Bone marrow (tissue), 2 donors: ENCODE data around the gene HIP1.
"Not testable (repeated sequence)": the region's sequence is repeated elsewhere in the genome, so short reads cannot be mapped to it uniquely, and the experiment has no call there.

Experiments used
- DNase-seq, 2 donors: peaks; one replicate each; lab custom pipeline; 2025; lab: John Stamatoyannopoulos, UW

Gene HIP1

DNA sequence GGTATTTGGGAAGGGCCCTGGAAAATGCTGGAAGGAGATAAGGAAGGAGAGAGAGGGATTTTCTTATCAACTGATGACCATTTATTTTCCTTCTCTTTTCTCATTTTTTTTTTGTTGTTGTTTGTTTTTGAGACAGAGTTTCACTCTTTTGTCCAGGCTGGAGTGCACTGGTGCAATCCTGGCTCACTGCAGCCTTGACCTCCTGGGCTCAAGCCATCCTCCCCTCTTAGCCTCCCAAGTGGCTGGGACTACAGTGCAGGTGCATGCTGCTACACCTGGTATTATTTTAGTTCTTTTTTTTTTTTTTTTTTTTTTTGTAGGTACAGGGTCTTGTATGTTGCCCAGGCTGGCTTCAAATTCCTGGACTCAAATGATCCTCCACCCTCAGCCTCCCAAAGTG, 52.2 kb downstream of the HIP1 start:
- no peak for DNase-seq

DNA sequence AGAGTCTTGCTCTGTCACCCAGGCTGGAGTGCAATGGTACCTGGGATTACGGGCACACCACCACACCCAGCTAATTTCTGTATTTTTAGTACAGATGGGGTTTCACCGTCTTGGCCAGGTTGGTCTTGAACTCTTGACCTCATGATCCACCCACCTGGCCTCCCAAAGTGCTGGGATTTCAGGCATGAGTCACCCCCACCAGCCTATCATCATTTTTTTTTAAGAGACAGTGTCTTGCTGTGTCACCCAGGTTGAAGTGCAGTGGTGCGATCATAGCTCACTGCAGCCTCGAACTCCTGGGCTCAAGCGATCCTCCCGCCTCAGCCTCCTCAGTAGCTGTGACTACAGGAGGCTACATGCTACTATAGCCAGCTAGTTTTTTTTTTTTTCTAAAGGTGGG, 56.7 kb downstream of the HIP1 start:
- DNase-seq = not testable (repeated sequence)

DNA sequence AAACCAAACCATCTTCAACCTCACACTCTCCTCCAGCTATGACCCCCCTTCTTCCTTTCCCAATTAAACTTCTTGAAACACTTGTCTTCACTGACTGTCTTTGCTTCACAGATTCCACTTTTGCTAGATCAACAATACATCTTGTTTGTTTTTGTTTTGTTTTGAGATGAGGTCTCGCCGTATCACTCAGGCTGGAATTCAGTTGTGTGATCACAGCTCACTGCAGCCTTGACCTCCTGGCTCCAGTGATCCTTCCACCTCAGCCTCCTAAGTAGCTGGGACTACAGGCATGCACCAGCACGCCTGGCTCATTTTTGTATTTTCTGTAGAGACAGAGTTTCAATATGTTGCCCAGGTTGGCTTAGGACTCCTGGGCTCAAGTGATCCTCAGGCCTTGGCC, 59.7 kb downstream of the HIP1 start:
- no peak for DNase-seq

DNA sequence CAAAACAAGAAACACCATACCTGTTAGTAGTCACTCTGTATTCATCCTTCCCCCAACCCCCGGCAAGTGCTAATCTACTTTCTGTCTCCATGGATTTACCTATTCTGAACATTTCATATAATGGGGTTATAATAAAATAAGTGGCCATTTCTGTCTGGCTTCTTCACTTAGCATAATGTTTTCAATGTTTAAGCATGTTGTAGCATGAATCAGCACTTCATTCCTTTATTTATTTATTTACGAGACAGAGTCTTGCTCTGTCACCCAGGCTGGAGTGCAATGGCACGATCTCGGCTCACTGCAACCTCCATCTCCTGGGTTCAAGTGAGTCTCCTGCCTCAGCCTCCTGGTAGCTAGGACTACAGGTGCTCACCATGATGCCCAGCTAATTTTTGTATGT, 69.2 kb downstream of the HIP1 start:
- DNase-seq = no peak

DNA sequence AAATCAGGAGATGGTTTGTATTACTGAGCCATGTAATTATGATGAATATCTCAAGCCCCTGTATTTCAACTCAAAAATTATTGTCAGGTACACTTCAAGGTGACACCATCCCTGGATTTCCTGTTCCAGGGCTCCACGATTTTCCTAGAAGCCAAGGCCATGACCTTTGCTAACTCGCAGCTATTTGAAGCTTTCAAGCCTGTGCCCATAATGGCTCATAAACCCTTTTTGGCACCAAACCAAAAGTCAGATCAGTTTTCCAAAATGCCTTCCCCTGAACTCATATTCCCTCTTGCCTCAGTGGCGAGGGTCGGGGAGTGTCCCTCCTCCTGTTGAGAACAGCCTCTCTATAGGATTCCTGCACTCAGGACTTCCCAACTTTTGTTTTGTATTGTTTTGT, 70.8 kb downstream of the HIP1 start:
- DNase-seq = no peak

DNA sequence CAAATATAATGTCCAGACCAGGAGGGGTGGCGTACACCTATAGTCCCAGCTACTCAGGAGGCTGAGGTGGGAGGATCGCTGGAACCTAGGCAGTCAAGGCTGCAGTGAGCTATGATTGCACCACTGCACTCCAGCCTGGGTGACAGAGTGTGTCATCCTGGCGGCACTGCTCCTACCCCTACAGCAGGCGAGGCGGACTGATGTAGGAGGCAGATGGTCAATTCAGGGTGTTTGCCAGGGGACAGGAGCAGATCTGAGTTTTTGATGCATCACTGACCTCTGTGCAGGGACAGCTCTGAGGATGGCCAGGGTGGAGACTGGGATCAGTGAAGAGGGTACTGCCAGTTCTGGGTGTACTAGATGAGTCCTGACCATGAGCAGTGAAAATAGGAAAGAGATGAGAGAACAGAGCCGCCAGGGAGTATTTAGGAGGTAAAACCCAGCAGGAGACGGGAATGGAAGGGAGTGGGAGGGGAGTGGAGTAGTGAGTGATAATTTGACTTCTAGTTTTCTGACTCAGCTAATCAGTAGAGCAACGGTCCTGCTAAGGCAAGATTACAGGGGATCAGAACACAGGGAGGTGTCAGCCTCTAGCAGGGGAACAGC, 75.3 kb downstream of the HIP1 start:
- no peak for DNase-seq

DNA sequence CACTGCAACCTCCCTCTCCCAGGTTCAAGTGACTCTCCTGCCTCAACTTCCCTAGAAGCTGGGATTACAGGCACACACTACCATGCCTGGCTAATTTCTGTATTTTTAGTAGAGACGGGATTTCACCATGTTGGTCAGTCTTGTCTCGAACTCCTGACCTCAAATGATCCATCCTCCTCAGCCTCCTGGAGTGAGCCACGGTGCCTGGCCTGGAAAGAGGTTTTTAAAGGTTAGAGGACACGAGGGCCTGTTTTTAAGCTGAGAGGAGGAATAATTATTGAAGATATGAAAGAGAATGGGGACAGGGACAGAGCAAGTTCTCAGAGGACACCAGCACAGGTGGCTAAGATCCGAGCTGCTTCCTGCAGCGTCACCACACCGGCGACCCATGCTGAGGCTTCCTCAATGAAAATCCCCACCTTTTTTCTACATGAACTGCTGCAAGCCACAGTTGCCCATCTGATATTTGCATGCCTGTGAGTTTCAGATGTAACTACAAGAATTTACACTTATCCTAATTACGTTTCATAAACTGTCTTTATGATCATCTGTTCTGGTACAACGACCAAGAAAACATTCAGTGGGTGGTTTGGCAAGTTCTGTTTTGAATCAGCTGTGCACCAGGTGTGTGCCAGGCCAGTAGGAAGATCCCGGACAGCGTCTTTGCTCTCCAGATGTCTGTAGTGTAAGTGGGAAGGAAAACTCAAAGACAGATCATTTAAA, 76.0 kb downstream of the HIP1 start:
- no peak for DNase-seq

DNA sequence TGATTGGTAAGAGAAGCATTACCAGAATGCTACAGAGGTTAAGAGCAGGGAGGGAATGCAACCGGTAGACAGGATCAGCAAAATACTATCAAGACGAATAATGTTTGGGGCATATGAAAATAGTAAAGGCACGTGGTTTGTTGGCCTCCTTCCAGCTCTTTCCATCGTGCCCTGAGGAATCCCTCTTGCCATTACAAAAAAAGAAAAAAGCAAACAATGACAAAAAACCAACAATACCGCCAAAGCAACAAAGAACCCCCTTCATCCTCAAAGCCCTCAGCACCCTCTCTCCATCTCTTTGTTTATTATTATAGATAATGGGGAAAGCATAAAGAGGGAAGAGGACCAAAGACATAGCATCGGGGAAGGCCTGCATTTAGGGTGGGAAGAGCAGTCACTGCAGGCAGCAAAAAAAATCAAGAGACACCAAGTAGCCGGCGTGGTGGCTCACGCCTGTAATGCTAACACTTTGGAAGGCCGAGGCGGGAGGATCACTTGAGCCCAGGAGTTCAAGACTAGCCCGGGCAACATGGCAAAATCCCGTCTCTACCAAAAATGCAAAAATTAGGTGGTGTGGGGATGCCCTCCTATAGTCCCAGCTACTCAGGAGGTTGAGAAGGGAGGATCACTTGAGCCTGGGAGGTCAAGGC, 78.0 kb downstream of the HIP1 start:
- DNase-seq = no peak

DNA sequence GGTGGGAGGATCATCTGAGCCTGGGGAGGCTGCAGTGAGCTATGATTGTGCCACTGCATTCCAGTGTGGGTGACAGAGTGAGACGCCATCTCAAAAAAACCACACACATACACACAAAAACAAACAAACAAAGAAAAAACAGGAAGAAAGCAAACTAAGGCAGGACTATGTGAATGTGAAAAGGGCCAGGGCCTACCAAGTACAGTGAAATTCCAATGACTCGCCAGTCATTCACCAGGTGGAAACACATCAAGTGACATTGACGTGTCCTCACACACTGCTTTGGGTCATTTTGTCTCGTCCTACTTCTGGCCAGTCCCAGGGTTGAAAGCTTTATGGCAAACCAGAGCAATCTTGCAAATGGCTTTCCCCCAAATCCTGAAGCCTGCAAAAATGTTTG, 79.9 kb downstream of the HIP1 start:
- DNase-seq = no peak

DNA sequence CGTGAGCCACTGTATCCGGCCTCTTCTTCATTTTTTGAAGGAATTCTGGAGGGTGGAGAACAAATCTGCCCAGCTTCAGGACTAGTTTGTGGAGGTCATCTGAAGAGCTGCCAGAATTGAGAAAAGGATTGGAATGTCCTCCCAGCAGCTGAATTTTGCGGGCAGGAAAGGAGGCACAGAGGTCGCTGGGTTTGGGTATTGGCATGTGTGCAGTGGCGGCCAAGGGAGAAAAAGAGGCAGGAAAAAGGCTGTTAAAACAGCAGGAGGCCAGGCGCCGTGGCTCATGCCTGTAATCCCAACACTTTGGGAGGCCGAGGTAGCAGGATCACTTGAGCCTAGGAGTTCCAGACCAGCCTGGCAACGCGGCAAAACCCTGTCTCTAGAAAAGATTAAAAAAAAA, 80.4 kb downstream of the HIP1 start:
- DNase-seq = no peak

DNA sequence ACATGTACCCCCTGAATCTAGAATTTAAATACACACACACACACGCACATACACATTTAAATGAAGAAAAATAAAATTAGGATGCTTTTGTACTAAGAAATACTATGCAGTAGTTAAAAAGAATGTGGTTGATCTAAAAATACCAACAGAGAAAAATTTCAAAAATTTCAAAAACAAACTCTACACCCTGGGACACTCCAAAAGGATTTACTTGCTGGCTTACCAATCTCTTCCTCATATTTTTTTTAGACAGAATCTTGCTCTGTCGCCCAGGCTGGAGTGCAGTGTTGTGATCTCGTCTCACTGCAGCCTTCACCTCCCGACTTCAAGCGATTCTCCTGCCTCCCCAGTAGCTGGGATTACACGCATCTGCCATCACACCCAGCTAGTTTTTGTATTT, 80.9 kb downstream of the HIP1 start:
- no peak for DNase-seq

DNA sequence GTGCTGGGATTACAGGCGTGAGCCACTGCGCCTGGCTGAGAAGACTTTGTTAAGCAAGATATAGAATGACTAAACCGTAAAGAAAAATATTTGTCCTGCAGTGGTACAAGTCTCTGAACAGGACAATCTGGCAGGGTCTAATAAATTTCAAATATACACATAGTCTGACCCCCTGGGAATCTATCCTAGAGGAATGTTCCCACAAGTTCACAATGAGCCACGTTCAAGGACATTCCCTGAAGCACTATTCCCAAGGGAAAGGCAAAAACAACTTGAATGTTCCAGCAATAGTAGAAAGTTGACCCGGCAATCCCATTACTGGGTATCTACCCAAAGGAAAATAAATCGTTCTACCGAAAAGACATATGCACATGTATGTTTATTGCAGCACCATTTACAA, 82.0 kb downstream of the HIP1 start:
- DNase-seq = no peak

DNA sequence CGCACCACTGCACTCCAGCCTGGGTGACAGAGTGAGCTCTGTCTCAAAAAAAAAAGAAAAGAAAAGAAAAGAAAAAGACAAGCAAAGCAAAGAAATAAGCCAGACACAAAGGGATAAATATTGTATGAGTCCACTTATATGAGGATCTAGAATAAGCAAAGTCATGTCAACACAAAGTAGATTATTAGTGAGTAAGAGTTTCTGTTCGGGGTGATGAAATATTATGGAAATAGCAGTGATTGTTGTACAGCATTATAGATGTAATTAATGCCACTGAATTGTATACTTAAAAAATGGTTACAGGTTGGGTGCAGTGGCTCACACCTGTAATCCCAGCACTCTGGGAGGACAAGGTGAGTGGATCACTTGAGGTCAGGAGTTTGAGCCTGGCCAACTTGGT, 83.2 kb downstream of the HIP1 start:
- no peak for DNase-seq

DNA sequence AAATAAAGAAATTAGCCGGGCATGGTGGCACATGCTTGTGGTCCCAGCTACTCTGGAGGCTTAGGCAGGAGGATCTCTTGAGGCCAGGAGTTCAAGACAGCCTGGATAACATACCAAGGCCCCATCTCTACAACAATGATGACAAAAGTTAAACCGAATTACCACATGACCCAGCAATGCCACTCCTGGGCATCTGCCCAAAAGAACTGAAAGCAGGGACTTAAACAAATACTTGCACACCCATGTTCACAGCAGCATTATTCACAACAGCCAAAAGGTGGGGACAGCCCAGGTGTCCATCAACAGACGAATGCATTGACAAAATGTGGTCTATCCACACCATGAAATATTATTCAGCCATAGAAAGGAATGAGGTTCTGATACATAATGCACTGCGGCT, 83.9 kb downstream of the HIP1 start:
- DNase-seq = no peak

DNA sequence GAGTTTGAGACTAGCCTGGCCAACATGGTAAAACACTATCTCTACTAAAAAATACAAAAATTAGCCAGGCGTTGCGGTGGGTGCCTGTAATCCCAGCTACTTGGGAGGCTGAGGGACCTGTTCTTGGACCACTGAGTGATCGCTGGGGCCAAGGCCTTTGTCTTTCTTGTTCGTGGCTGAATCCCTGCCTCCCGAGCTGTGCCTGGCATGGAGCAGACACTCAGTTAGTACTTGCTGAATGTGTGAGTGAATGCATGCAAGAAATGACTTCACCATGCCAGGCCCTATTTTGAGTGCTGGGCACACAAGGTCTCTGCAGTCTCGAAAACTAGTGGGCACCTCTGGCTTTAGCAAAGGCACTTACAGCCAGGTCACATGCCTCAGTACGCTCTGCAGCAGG, 85.1 kb downstream of the HIP1 start:
- DNase-seq = no peak

DNA sequence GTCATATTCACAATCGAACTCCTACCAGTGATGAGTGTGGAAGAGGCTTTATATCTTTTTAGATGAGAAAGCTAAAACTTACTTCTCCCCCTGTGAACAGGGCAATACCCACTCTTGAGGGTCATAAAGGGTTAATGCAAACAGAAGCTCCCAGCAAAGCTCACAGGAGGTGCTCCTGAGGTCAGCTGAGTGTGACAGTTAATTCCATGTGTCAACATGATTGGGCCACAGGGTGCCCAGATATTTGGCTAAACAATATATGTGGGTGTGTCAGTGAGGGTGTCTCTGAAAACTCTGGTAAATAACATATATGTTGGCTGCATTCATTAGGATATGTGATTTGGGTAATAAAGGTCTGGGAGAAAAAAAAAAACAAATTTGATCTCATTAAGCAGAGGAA, 86.0 kb downstream of the HIP1 start:
- no peak for DNase-seq

DNA sequence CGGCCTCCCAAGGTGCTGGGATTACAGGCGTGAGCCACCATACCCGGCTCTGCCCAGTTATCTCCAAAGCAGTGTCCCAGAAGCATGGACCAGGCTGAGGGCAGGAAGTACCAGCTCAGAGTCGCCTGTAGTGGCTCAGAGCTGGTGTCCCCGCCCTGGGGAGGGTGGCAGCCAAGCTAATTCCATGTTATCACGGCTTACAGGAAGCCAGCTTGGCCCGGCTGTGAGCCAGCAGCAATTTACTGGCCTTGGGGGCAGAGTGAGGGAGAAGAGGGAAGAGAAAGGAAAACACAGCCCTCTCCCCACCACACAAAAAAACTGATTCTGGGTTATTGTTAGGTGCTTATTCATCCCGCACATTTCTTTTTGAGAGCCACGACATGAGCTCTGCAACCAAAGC, 88.1 kb downstream of the HIP1 start:
- peak in 1 of 2 donors; percentile 45 for DNase-seq

DNA sequence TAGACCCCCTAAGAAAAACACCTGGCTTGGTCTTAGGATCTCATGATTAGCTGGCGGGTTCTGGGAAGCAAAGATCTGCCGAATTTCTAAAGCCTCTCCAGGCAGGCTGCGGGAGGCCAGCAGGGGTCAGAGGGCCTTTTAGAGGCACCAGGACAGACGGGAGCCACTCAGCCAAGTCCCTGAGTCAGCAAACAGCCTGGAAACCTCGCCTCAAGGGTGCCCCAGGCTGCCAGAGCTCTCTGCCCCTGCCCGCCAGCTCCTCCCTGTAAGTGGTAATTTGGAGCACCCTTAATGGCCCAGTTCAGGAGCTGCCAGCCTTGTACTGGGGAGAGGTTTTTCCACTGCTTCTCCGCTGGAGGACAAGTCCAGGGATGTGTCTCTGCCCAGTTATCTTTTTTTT, 88.7 kb downstream of the HIP1 start:
- DNase-seq = no peak

DNA sequence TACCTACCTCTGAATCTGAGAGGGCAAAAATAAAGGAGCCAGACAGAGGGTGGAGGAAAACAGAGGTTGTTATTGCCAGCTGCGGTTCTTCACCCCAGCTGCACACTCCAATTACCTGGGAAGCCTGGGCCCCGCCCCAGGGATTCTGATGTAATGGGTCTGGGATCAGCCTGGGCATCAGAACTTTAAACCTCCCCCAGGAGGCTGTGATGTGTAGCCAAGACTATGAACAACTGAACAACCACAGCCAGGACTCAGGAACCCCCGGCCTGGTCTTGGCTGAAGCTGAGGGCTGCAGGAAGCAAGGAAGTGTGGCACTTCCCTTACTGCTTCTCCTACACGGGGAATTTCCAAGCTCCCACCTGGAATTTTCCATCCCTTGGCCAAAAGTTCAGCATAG, 89.3 kb downstream of the HIP1 start:
- no peak for DNase-seq

DNA sequence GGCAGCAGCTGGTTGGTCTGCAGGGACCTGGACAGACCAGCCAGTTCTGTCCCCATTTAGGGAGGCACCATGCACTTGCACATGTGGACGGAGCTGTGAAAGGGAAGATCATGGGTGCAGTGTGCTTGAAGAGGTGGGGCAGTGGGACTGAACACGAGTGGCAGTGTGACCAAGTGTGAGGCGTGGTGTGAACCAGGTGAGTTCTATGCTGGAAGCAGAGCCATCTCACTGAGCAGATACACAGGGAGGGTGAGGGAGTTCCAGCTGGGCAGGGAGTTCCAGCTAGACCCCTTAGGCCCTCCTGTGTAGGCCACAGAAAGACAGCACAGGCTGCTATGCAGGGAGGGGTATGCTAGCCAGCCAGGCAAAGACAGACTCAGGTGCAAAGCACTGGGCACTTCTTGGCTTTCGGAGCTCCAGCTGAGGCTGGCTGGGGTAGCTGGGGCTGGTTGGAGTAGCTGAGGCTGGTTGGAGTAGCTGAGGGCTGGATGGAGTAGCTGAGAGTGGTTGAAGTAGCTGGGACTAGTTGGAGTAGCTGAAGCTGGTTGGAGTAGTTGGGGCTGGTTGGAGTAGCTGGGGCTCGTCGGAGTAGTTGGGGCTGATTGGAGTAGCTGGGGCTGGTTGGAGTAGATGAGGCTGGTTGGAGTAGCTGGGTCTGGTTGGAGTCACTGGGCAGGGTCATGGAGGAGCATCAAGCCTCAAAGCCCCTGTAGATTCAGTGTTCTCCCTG, 90.9 kb downstream of the HIP1 start:
- DNase-seq = no peak

DNA sequence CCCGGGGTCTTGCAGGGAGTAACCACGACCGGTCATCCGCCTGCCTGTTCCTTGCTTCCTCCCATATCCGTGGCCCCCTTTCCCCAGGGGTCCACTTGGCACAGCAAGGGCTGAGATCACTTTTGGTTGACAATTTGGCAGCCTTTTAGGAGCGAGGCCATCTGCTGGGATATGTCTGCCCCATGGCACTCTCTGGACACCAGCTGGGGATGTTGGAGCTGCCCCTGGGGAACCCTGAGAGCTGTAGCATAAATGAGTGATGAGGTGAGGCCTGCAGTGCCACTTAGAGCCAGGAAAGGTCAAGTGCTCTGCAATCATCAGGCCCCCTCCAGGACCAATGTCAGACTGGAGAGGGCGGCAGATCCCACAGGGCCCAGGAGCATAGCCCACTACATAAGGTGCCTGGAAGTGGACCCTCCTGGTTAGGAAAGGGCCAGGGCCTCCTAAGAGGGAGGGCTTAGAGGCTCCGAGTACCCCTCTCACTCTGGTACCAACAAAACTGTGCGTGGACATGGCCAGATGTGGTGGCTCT, 92.1 kb downstream of the HIP1 start:
- DNase-seq = no peak

DNA sequence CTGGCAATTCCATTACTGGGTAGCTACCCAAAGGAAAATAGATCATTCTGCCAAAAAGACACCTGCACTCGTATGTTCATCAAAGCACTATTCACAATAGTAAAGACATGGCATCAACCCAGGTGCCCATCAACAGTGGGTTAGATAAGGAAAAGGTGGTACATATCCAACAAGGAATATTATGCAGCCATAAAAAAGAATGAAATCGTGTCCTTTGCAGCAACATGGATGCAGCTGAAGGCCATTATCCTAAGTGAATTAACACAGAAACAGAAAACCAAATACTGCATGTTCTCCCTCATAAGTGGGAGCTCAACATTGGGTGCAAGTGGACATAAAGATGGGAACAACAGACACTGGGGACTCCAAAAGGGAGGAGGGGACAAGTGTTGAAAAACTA, 93.2 kb downstream of the HIP1 start:
- DNase-seq = no peak

DNA sequence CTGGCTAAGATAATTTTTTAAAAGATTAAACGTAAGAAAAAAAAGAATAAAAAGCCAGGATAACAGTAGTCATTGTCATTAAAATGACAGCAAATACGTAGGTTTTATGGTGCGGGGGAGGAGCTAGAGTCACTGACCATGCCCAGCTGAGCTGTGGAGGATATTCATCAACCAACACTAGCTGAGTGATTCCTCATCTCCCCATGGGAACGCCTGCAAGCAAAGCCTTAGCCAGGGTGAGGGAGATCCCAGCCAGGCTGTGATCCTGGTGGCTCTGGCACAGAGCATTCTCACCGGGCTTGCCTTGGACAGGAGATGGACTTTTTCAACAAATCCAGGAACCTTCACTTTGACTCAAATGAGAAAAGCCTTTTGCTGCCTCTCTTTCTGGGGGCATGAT, 94.2 kb downstream of the HIP1 start:
- no peak for DNase-seq
